Stimulated activated CD8-positive, alpha-beta memory T cell treated with anti-CD3 and anti-CD28 coated beads, Interleukin-12 subunit alpha, Interleukin-12 subunit beta, amount 100 ng/mL, for 1 hour (primary cell): ENCODE measurements around the gene NFIA.

Experiments
- DNase-seq: peaks from one replicate; pipeline ENCODE4 v3.0.0-alpha.2; 2020; ENCODE audit warnings: low read depth

NFIA gene

GRCh38 chr1:61183471-61184039 lies 101.2 kb downstream of the NFIA start:
- no peak for DNase-seq

- DNase-seq, result no peak
Observed at GRCh38 chr1:61184040-61184713, 101.8 kb downstream of the NFIA start.

DNA sequence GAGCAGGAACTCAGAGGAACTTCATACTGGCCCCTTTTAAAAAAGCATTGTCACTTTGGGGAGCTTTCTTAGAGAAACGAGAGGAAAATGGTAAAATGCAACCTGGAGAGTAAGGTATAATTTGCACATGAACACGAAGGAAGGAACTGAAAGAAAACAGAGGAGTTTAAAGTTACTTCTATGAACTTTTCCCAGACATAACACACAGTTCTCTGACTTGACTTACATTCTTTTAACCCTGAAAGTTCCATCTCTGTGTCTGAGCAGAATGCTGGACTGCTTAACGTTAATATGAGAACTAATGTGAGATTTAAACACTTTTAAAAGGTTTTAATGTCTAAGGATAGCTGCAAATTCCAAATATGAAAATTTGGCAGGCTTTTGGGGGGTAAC lies 102.3 kb downstream of the NFIA start:
- DNase-seq, result no peak

- no peak for DNase-seq
Observed at GRCh38 chr1:61186753-61187152, 104.4 kb downstream of the NFIA start.

DNA sequence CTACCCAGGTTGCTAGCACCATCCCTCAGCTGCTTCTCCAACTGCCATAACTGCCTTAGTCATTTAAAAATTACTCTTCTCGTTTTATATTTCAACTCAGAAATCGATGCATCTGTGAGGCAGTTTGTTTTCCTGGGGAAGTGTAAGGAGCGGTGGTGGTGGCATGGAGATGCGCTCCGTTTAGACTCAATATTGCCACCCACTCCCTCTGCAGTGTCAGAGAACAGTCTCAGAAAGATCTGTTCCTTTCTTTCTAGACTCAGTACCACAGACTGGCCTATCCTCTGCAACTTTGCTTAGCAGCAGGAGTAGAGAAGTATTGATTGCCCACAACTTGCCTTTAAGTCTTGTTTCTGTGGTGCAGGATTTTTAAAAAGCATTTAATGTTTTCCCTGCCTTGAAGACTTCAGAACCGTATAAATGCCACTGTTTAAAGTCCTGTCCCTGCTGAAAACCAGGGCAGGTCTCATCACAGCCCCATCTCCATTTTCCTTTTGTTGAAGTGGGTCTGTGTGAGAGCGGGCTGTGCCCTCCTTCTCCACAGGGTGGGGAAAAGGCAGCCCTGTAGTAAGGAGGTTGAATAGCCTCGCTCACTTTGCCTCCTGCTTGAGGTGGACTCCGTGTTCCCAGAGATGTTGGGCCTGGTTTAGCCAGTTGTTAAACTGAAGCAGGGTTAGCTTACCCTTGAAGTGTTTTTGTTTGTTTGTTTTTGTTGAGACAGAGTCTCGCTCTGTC lies 105.2 kb downstream of the NFIA start:
- no peak for DNase-seq

GRCh38 chr1:61190153-61190552 lies 107.8 kb downstream of the NFIA start:
- no peak for DNase-seq

DNA sequence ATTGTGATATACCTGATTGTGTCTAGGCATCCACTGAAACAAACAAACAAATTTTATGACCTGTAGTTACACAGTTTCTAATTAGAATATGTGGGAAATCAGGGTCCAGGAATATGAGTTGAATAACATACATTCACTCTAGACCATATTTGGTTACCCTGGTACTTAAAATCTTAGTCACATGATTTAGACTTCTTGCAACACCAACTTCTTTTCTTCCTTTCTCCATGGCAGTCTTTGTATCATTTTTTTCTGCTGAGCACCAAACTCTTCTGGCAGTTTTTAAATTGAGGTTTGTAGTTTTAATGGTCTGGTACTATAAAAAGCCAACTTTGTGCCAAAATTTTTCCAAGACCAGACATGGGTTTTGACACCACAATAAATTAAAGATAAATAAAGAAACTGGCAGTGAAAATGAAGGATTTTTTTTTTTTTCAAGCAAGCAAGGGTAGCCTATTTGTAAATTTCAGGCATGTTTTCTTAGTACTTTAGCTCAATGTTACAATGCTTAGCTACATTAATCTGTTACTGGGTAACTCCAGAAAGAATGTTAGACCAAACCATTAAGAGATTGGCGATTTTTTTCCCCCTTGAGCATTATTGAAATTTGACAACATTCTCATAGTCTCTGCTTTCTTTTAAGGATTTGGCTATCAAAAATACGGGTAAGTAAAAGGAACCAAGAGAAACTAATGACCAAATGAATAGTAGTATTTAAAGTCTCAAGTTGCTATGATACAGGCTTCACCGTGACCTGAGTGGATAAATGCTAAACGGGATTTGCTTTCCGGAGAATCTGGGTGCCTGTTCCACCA lies 108.5 kb downstream of the NFIA start:
- no peak for DNase-seq

GRCh38 chr1:61191433-61191720 lies 109.0 kb downstream of the NFIA start:
- DNase-seq, result no peak

GRCh38 chr1:61192663-61193330 lies 110.4 kb downstream of the NFIA start:
- DNase-seq, result no peak

- DNase-seq, result no peak
Observed at GRCh38 chr1:61193808-61194207, 111.4 kb downstream of the NFIA start.

- DNase-seq, result no peak
Observed at GRCh38 chr1:61198554-61198953, 116.2 kb downstream of the NFIA start.

DNA sequence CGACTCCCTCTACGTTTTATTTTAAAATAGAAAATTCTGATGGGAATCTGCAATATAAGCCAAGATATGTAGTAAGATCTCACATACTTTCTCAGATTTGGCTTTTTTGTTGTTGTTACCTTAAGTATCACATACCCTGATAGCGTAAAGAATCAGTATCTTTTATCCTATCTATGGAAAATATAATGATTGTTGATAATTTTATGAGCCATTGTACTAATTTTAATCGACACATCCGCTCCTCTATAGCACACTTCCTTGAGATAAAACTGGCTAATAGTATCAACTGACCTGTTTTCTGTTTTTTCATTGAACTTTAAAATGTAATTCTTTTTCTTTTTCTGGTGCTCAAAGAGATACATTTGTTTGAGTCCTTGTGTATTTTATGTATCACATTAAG lies 118.7 kb downstream of the NFIA start:
- no peak for DNase-seq

DNA sequence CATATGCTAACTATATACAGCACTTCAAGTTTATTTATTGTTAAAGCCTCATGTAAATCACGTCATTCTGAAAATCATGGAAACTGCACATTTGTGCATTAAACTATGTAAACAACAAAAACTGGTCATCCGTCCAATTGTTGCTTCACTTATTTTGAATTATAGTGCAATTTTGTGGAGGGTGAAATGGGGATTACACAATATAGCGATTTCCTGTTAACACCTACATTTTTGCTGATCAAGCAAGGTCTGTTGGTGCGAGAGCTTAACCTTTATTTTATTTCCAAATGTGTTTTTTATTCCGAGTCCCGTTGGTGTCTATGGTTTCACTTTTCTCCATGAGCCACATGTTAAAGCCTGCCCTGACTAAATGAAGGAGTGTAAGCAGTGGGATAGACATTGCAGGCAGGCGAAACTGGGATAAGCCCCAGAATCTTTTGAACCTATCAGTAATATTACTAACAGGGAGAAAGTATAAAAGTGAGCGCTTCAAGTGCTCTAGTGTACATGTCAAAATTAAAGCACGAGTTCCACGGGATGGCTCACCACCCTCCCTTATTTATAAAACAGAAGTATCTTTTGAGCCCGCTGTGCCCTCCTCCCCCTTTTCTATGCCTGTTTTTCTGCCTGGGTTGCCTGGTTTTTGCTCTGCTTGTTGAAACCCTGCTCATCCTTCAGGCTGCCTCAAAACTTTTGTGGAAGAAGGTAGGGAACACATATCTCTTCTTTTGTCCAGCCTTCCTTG lies 120.7 kb downstream of the NFIA start:
- no peak for DNase-seq

- no peak for DNase-seq
Observed at GRCh38 chr1:61204528-61204927, 122.2 kb downstream of the NFIA start.

DNA sequence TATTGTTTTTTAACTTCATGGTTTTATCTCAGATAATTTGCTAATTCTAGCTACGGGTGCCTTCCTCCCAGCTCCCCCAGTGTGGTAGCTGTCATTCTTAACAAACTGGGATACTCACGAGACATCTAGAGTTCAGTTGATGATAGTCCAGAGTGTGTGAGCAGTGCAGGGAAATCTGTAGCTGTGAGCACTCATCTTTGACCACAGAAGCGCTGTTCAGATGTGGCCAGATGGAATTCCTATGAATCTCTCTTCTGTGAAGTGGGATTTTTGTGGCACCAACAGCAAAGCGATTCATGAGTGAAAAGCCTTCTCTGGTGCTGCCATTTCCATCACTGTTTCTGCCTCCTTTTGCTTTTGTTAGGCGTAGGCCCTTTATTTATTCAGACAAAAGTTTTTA lies 125.1 kb downstream of the NFIA start:
- no peak for DNase-seq

DNA sequence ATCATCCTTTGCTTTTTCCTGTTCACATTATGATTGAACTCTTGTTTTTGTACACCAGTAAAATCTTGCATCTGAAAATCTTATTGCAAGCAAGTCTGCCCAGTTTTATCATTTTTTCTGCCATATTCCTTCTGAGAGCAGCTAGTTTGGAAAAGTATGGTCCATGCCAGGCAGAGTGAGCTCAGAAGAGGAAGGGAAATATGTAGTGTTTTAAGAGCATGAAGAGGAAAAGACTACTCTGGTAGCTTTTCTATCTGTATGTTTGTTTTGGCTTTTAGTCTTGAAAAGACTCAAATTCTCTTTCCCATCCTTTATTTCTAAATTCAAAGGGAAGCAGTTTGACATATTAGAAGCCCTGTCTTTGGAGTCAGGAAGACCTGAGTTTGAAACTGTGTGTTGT lies 125.8 kb downstream of the NFIA start:
- DNase-seq, result no peak

- DNase-seq, result no peak
Observed at GRCh38 chr1:61208831-61209230, 126.5 kb downstream of the NFIA start.

DNA sequence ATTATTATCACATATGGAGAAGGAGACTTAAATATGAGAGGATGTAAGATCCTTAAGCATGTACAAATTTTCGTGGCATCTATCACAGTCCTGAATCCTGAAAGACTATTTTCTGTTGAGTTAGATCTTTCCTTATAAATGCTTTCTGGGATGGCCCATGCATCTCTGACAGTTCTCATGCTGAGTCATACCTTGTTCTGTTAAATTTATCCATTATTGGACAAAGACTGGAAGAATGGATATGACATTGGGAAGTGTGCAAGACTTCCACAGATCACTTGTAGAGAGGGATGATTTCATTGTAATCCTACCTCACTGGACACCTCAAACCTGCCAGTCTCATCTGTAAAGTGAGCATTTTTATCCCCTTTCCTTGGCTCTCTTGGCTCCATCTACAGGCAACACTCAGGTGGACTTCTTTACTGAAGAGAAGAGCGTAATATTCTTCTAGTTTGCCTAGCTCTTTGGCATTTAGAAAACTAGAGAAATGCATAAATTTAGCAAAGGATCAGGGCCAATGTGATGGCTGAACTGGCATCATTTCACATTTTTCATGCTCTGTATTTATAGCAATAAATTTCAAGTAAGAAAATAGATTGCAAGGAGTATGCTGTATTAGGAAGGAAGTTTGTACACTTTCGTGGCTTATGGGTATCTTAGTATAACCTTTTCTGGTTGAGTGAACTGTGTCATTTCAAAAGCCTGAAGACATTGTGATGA lies 128.2 kb downstream of the NFIA start:
- no peak for DNase-seq

GRCh38 chr1:61213245-61214011 lies 131.1 kb downstream of the NFIA start:
- no peak for DNase-seq

- no peak for DNase-seq
Observed at GRCh38 chr1:61215119-61215518, 132.8 kb downstream of the NFIA start.
